ENCODE results near the gene PON2.
"Not testable (repeated sequence)": the region's sequence is repeated elsewhere in the genome, so short reads cannot be mapped to it uniquely, and the experiment has no call there.

Gene PON2

DNA sequence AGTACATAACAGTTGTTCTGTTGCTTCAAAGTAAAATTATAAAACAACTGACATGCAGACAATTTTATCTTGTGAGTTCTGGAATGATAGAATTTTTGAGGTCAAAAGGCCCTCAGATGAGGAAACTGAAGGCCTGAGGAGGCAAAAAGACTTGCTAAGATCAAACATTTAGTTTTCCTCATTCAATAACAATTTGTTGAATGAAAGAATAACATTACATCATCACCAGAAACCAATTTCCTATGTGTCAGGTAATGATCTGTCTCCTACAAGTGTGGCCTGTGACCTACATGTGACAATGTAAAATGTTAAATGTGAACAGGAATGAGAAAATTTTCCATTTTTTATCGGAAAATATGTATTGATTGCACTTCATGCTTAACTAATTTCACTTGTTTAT, 34.4 kb upstream of the PON2 start:
- TF ChIP-seq, protein P1, sequence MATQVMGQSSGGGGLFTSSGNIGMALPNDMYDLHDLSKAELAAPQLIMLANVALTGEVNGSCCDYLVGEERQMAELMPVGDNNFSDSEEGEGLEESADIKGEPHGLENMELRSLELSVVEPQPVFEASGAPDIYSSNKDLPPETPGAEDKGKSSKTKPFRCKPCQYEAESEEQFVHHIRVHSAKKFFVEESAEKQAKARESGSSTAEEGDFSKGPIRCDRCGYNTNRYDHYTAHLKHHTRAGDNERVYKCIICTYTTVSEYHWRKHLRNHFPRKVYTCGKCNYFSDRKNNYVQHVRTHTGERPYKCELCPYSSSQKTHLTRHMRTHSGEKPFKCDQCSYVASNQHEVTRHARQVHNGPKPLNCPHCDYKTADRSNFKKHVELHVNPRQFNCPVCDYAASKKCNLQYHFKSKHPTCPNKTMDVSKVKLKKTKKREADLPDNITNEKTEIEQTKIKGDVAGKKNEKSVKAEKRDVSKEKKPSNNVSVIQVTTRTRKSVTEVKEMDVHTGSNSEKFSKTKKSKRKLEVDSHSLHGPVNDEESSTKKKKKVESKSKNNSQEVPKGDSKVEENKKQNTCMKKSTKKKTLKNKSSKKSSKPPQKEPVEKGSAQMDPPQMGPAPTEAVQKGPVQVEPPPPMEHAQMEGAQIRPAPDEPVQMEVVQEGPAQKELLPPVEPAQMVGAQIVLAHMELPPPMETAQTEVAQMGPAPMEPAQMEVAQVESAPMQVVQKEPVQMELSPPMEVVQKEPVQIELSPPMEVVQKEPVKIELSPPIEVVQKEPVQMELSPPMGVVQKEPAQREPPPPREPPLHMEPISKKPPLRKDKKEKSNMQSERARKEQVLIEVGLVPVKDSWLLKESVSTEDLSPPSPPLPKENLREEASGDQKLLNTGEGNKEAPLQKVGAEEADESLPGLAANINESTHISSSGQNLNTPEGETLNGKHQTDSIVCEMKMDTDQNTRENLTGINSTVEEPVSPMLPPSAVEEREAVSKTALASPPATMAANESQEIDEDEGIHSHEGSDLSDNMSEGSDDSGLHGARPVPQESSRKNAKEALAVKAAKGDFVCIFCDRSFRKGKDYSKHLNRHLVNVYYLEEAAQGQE (IDR thresholded peaks at IDR 0.05; ENCODE audit: insufficient replicate concordance, low read depth): no peak
- no peak for DNase-seq (ENCODE audit: low read depth in 1 of 2, low spot score in 1 of 2)
- H3K27ac ChIP-seq (replicated peaks): no peak overlapping the region
- no peaks in the 10 kb centered on the region for H3K27me3 ChIP-seq (ENCODE audit: insufficient read depth, poor library complexity, severe bottlenecking)
- H3K4me3 ChIP-seq (replicated peaks; ENCODE audit: insufficient read depth, low read length): no peak overlapping the region

DNA sequence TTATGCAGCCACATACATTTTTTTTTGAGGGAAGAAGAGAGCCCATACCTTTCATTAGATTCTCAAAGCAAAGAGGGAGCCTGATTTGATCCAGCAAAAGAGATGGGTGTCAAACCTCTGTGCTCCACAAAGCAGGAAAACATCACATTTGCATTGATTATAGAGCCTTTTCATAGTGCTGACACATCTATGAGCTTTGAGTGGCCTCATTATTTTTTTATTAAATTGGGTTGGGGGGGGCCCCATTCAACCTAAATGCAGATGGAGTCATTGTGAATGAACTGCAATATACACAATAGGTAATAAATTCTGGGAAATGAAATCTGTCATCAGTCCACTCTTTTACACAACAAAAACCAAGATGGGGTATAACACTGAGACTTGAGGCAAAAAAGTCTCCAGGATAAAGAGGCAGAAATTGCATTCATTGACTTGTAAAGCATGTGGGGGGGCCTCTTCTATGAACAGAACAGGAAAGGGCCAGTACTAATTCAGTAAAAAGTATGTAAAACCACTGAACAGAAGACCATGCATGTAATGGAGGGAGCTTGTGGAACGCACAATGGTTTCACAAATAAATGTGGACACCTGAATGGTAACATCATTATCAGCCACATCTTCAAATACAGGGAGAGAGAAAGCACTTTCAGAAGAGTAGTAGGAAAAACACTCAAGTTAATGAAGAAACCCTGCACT, 33.2 kb upstream of the PON2 start:
- no peak for TF ChIP-seq GABPA (IDR thresholded peaks at IDR 0.05; ENCODE audit: low read depth)
- TF ChIP-seq, protein P2, sequence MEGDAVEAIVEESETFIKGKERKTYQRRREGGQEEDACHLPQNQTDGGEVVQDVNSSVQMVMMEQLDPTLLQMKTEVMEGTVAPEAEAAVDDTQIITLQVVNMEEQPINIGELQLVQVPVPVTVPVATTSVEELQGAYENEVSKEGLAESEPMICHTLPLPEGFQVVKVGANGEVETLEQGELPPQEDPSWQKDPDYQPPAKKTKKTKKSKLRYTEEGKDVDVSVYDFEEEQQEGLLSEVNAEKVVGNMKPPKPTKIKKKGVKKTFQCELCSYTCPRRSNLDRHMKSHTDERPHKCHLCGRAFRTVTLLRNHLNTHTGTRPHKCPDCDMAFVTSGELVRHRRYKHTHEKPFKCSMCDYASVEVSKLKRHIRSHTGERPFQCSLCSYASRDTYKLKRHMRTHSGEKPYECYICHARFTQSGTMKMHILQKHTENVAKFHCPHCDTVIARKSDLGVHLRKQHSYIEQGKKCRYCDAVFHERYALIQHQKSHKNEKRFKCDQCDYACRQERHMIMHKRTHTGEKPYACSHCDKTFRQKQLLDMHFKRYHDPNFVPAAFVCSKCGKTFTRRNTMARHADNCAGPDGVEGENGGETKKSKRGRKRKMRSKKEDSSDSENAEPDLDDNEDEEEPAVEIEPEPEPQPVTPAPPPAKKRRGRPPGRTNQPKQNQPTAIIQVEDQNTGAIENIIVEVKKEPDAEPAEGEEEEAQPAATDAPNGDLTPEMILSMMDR (IDR thresholded peaks at IDR 0.05; ENCODE audit: insufficient read depth, low read length): no peak
- TF ChIP-seq SPI1 (IDR thresholded peaks at IDR 0.05; ENCODE audit: borderline replicate concordance, low read depth): no peak
- TF ChIP-seq POLR2AphosphoS5 (IDR thresholded peaks at IDR 0.05; ENCODE audit: low read depth): no peak
- TF ChIP-seq, protein P1 (IDR thresholded peaks at IDR 0.05; ENCODE audit: insufficient replicate concordance, low read depth): no peak
- Histone ChIP-seq H3K4me3 (replicated peaks; ENCODE audit: insufficient read depth, low read length) (no peak overlapping the region), H3K27ac (replicated peaks) (no peak overlapping the region)

DNA sequence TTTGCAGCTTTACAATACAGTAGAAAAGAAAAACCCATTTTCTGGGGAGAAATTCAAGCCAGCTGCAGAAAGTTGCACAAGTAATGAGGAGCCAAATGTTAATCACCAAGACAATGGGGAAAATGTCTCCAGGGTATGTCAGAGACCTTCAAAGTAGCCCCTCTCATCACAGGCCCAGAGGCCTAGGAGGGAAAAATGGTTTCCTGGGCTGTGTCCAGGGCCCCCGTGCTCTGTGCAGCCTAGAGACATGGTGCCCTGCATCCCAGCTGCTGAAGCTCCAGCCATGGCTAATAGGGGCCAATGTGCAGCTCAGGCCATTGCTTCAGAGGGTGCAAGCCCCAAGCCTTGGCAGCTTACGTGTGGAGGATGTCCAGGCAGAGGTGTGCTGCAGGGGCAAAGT, 25.8 kb upstream of the PON2 start:
- not testable (repeated sequence) for H3K4me3 ChIP-seq (replicated peaks; ENCODE audit: insufficient read depth, low read length); DNase-seq (ENCODE audit: low read depth in 1 of 2, low spot score in 1 of 2); H3K27ac ChIP-seq (replicated peaks); H3K27me3 ChIP-seq (ENCODE audit: insufficient read depth, poor library complexity, severe bottlenecking)

More for the DNA sequence above, 33.2 kb upstream of the PON2 start:
- DNase-seq (ENCODE audit: low read depth in 1 of 2, low spot score in 1 of 2): no peak
- no peaks in the 10 kb centered on the region for H3K27me3 ChIP-seq (ENCODE audit: insufficient read depth, poor library complexity, severe bottlenecking)

DNA sequence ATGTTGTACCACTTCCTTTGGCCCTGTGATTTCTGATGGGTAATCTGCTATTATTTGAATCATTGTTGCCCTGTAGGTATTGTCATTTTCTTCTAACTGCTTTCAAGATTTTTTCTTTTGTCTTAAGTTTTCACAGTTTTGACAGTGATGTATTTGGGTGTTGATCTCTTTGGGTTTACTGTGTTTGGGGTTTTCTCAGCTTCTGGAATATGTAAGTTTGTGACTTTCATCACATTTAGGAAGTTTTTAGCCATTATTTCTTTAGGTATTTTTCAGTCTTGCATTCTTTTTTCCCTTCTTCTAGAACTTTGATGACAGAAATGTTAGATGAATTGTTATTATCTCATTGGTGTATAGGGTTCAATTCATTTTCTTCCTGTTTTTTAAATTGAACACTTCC, 23.1 kb upstream of the PON2 start:
- TF ChIP-seq SPI1 (IDR thresholded peaks at IDR 0.05; ENCODE audit: borderline replicate concordance, low read depth) (no peak), GABPA (IDR thresholded peaks at IDR 0.05; ENCODE audit: low read depth) (no peak), POLR2AphosphoS5 (IDR thresholded peaks at IDR 0.05; ENCODE audit: low read depth) (no peak)
- TF ChIP-seq, protein P1 (IDR thresholded peaks at IDR 0.05; ENCODE audit: insufficient replicate concordance, low read depth): no peak
- TF ChIP-seq, protein P2 (IDR thresholded peaks at IDR 0.05; ENCODE audit: insufficient read depth, low read length): no peak
- no peak overlapping the region for H3K27ac ChIP-seq (replicated peaks)
- H3K4me3 ChIP-seq (replicated peaks; ENCODE audit: insufficient read depth, low read length): no peak overlapping the region
- H3K27me3 ChIP-seq (ENCODE audit: insufficient read depth, poor library complexity, severe bottlenecking): no peaks in the 10 kb centered on the region
- DNase-seq (ENCODE audit: low read depth in 1 of 2, low spot score in 1 of 2): no peak
